ENCODE measurements around the gene RCAN2. TPM values are rescaled to one million over a fixed set of nuclear protein-coding genes. Genes with fewer than 3 reads are reported as not detected.
A peak's percentile ranks its signal among the peaks of the same experiment; 100 is the strongest.

Gene RCAN2
- total and polyA plus RNA-seq, 11 donors: 86.4 to 331 (median 311) TPM

GRCh38 chr6:46380152-46380807, 111.0 kb downstream of the RCAN2 start:
- no peaks in the 10 kb centered on the region for H3K36me3 ChIP-seq
- intact Hi-C loops (cut with DNase I): no loop called here
- DNase-seq: no peak
- H3K4me1 ChIP-seq: peaks cover 0 to 88% (median 50%) of the 10 kb centered on the region in 12 donors
- no peaks in the 10 kb centered on the region for H3K27me3 ChIP-seq
- H3K9me3 ChIP-seq: no peaks in the 10 kb centered on the region
- ATAC-seq: peak in 2 of 4 donors; percentile 44 to 56
- TF ChIP-seq CTCF (IDR thresholded peaks at IDR 0.05): no peak
- no peak overlapping the region for H3K4me3 ChIP-seq
- peak overlapping the region in 5 of 12 donors; percentile 12 to 40 (median 32) for H3K27ac ChIP-seq

GRCh38 chr6:46378882-46379416, 112.3 kb downstream of the RCAN2 start:
- peak in 3 of 4 donors; percentile 36 to 60 (median 52) for ATAC-seq
- Histone ChIP-seq H3K27me3 (no peaks in the 10 kb centered on the region), H3K4me1 (peaks cover 0 to 77% (median 47%) of the 10 kb centered on the region in 12 donors), H3K9me3 (no peaks in the 10 kb centered on the region), H3K4me3 (no peak overlapping the region), H3K27ac (no peak overlapping the region), H3K36me3 (no peaks in the 10 kb centered on the region)
- WGBS, 4 donors: 45 to 63% (median 49%) methylated on average over 2 of the region's 2 CpGs
- no peak for TF ChIP-seq POLR2A (IDR thresholded peaks at IDR 0.05)
- no peak for DNase-seq
- intact Hi-C loops (cut with DNase I): loop anchor here in 2 of 10 donors (5.0 to 10.0 kb wide), 2 partner anchors 67 to 134 kb away; no protein-coding TSS in a partner anchor

- no peak for TF ChIP-seq POLR2A (IDR thresholded peaks at IDR 0.05)
- TF ChIP-seq CTCF (IDR thresholded peaks at IDR 0.05): no peak
- intact Hi-C loops (cut with DNase I): loop anchor here in 2 of 10 donors (5.0 to 10.0 kb wide), 2 partner anchors 66 to 134 kb away; no protein-coding TSS in a partner anchor
- 64 to 81% (median 75%) methylated on average over 2 of the region's 2 CpGs for WGBS, 4 donors
- DNase-seq: no peak
- ATAC-seq: no peak
- Histone ChIP-seq H3K36me3 (no peaks in the 10 kb centered on the region), H3K27ac (no peak overlapping the region), H3K27me3 (no peaks in the 10 kb centered on the region), H3K4me1 (peaks cover 0 to 77% (median 47%) of the 10 kb centered on the region in 12 donors), H3K9me3 (no peaks in the 10 kb centered on the region), H3K4me3 (no peak overlapping the region)
Measured at GRCh38 chr6:46378161-46378881, 112.9 kb downstream of the RCAN2 start.

GRCh38 chr6:46377209-46377608, 114.0 kb downstream of the RCAN2 start:
- no peaks in the 10 kb centered on the region for H3K27me3 ChIP-seq
- intact Hi-C loops (cut with DNase I): loop anchor here in 2 of 10 donors (5.0 to 10.0 kb wide), 2 partner anchors 65 to 132 kb away; no protein-coding TSS in a partner anchor
- TF ChIP-seq CTCF (IDR thresholded peaks at IDR 0.05): no peak
- no peak for TF ChIP-seq POLR2A (IDR thresholded peaks at IDR 0.05)
- DNase-seq (no peak), ATAC-seq (no peak)
- H3K36me3 ChIP-seq: no peaks in the 10 kb centered on the region
- 64 to 81% (median 70%) methylated on average over 8 of the region's 8 CpGs for WGBS, 4 donors
- peak overlapping the region in 1 of 12 donors; percentile 15 for H3K27ac ChIP-seq
- H3K4me1 ChIP-seq: peaks cover 0 to 75% (median 47%) of the 10 kb centered on the region in 12 donors
- no peaks in the 10 kb centered on the region for H3K9me3 ChIP-seq
- no peak overlapping the region for H3K4me3 ChIP-seq

All from heart left ventricle (tissue), 16 donors.